ENCODE results near the gene RASGRF1.

The RASGRF1 gene

GRCh38 chr15:79068790-79069189 lies 21.8 kb downstream of the RASGRF1 start:
- no peak for DNase-seq (ENCODE audit: extremely low read depth in 1 of 2, low read depth in 1 of 2)

- no peak for DNase-seq (ENCODE audit: extremely low read depth in 1 of 2, low read depth in 1 of 2)
Measured at GRCh38 chr15:79067969-79068368, 22.6 kb downstream of the RASGRF1 start.

- DNase-seq (ENCODE audit: extremely low read depth in 1 of 2, low read depth in 1 of 2): no peak
Measured at GRCh38 chr15:79067072-79067833, 23.3 kb downstream of the RASGRF1 start.

- no peak for DNase-seq (ENCODE audit: extremely low read depth in 1 of 2, low read depth in 1 of 2)
Measured at GRCh38 chr15:79066391-79067071, 24.0 kb downstream of the RASGRF1 start.

GRCh38 chr15:79065706-79066376 lies 24.7 kb downstream of the RASGRF1 start:
- no peak for DNase-seq (ENCODE audit: extremely low read depth in 1 of 2, low read depth in 1 of 2)

GRCh38 chr15:79065361-79065705 lies 25.2 kb downstream of the RASGRF1 start:
- no peak for DNase-seq (ENCODE audit: extremely low read depth in 1 of 2, low read depth in 1 of 2)

- DNase-seq (ENCODE audit: extremely low read depth in 1 of 2, low read depth in 1 of 2): no peak
Measured at GRCh38 chr15:79064496-79064895, 26.1 kb downstream of the RASGRF1 start.

- DNase-seq (ENCODE audit: extremely low read depth in 1 of 2, low read depth in 1 of 2): no peak
Measured at GRCh38 chr15:79060175-79060574, 30.4 kb downstream of the RASGRF1 start.

GRCh38 chr15:79059081-79059572 lies 31.5 kb downstream of the RASGRF1 start:
- no peak for DNase-seq (ENCODE audit: extremely low read depth in 1 of 2, low read depth in 1 of 2)

- no peak for DNase-seq (ENCODE audit: extremely low read depth in 1 of 2, low read depth in 1 of 2)
Measured at GRCh38 chr15:79058260-79058850, 32.2 kb downstream of the RASGRF1 start.

- no peak for DNase-seq (ENCODE audit: extremely low read depth in 1 of 2, low read depth in 1 of 2)
Measured at GRCh38 chr15:79057050-79057449, 33.5 kb downstream of the RASGRF1 start.

GRCh38 chr15:79054350-79054749 lies 36.2 kb downstream of the RASGRF1 start:
- no peak for DNase-seq (ENCODE audit: extremely low read depth in 1 of 2, low read depth in 1 of 2)

GRCh38 chr15:79053894-79054293 lies 36.7 kb downstream of the RASGRF1 start:
- no peak for DNase-seq (ENCODE audit: extremely low read depth in 1 of 2, low read depth in 1 of 2)

- no peak for DNase-seq (ENCODE audit: extremely low read depth in 1 of 2, low read depth in 1 of 2)
Measured at GRCh38 chr15:79051941-79052731, 38.4 kb downstream of the RASGRF1 start.

GRCh38 chr15:79051029-79051428 lies 39.6 kb downstream of the RASGRF1 start:
- DNase-seq (ENCODE audit: extremely low read depth in 1 of 2, low read depth in 1 of 2): no peak

- DNase-seq (ENCODE audit: extremely low read depth in 1 of 2, low read depth in 1 of 2): no peak
Measured at GRCh38 chr15:79050341-79050740, 40.2 kb downstream of the RASGRF1 start.

GRCh38 chr15:79049416-79049815 lies 41.2 kb downstream of the RASGRF1 start:
- no peak for DNase-seq (ENCODE audit: extremely low read depth in 1 of 2, low read depth in 1 of 2)

GRCh38 chr15:79047676-79048439 lies 42.7 kb downstream of the RASGRF1 start:
- DNase-seq (ENCODE audit: extremely low read depth in 1 of 2, low read depth in 1 of 2): no peak

GRCh38 chr15:79046691-79047404 lies 43.7 kb downstream of the RASGRF1 start:
- no peak for DNase-seq (ENCODE audit: extremely low read depth in 1 of 2, low read depth in 1 of 2)
